Measurements from ENCODE around the gene AADAC. TPM values are rescaled to one million over a fixed set of nuclear protein-coding genes. Genes with fewer than 3 reads are reported as not detected.
A peak's percentile ranks its signal among the peaks of the same experiment; 100 is the strongest.
"Not testable (repeated sequence)": the region's sequence is repeated elsewhere in the genome, so short reads cannot be mapped to it uniquely, and the experiment has no call there.

AADAC gene, protein sequence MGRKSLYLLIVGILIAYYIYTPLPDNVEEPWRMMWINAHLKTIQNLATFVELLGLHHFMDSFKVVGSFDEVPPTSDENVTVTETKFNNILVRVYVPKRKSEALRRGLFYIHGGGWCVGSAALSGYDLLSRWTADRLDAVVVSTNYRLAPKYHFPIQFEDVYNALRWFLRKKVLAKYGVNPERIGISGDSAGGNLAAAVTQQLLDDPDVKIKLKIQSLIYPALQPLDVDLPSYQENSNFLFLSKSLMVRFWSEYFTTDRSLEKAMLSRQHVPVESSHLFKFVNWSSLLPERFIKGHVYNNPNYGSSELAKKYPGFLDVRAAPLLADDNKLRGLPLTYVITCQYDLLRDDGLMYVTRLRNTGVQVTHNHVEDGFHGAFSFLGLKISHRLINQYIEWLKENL
- 0.39 TPM in 1 of 2 replicates, not detected in the other for total RNA-seq (2014; rRNA removed; shearing (Covaris generic))

- DNase-seq (ENCODE audit: low read depth), result no peak
Measured at GRCh38 chr3:151813799-151814198, at the start of gene AADAC. TSS of gene AADAC (plus strand) at chr3:151814116. CDS start at chr3:151814163, 47 bp downstream.

DNA sequence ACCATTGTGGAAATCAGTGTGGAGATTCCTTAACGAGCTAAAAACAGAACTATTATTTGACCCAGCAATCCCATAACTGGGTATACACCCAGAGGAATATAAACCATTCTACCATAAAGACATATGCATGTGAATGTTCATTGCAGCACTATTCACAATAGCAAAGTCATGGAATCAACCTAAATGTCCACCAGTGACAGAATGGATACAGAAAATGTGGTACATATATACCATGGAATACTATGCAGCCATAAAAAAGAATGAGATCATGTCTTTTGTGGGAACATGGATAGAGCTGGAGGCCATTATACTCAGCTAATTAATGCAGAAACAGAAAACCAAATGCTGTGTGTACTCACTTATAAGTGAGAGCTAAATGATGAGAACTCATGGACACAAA is 49.2 kb upstream of the AADAC start:
- not testable (repeated sequence) for DNase-seq (ENCODE audit: low read depth)

DNA sequence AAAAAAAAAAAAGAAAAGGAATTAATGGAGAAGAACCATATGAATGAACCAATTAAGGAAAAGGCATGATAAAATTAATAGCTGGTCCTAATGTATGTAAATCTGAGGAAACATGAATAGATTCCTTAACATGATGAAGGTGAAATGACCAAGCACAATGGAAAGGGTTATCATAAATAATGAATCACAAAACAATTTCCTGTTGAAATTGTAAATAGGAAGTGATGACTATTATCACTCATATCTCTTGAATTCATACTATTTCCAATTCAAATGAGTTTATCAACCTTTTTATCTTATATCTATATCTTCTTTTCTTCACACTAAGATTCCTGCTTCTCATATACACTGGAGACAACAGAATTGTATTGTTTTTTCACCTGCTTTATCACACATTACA is 48.2 kb upstream of the AADAC start:
- peak; percentile 30 for DNase-seq (ENCODE audit: low read depth)

DNA sequence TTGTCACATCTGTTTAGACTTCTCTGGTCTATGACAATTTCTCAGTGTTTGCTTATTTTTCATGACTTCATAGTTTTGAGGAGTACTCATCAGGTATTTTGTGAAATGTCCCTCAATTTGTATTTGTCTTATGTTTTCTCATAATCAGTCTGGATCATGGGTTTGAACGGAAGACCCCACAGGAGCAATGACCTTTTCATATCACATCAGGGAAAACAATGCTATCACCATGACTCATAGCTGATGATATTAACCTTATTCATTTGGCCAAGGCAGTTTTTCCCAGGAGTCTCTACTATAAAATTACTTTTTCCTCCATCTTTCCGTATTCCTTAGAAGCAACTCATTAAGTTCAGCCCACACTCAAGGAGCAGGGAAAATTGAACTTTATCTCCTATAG is 47.5 kb upstream of the AADAC start:
- peak; percentile 85 for DNase-seq (ENCODE audit: low read depth)

- peak; percentile 39 for DNase-seq (ENCODE audit: low read depth)
Measured at GRCh38 chr3:151768393-151768930, 45.5 kb upstream of the AADAC start.

GRCh38 chr3:151769175-151769574 is 44.7 kb upstream of the AADAC start:
- no peak for DNase-seq (ENCODE audit: low read depth)

DNA sequence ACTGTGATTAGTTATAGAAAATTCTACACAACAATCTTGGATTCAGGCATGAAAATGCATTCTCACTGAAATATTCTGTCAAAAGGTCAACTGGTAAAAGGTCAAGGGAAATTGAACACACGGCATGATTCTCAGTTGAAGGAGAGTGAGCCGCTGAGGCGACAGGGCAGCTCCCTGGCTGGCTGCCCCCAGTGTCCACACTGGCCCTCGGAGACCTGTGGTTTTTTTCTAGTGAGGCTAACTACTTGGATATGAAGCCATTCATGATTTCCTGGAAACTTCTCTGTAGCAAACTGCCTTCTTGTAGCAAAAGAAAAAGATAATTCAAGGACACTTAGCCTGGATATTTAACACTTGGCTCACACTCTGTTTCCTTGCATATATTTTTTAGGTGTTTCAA is 43.0 kb upstream of the AADAC start:
- DNase-seq (ENCODE audit: low read depth), result peak; percentile 87

DNA sequence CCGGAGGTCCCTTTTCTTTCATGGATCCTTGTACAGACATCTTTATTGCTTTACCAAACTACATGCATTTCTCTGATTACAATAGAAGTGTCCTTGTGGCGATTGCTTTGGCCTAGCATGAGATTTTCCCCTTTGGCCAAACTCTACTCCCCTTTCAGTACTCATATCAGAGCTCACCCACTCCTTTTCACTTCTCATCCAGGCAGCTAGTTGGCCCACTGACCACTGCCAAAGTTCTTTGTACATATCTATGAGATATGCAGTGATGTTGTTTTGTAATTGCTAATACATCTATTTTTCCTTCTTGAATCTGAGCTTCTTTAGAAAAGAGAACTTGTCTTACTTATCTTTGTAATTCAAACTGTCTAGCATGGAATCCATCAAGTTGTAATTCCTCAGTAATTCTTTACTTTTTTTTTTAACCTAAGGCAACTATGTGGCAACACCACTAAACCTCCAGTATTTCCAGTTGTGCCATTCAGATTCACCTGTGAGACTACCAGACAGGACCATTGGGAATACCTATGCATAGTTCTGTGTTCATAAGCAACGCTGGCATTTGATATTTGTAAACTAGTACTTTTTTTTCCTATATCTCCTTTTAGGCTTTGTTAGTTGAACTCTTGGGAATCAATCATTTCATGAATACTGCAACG is 41.0 kb upstream of the AADAC start:
- DNase-seq (ENCODE audit: low read depth), result no peak

DNA sequence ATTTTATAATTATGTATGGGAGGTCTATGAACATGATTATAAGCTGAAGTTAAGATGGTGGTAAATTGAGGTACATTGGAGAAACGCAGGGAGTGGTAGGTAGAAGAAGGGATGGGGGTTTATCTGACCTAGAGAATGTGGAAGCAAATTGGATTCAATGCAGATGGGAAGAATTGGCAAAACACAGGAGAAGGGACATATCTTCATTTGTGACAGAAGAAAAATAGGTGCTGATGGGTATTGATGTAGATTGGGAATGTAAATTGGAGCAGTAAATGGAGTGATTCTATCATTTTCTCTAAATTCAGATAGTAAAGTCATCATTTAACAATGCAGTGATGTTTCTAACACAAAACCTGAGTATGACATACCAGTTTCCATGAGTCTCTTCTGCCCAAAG is 39.7 kb upstream of the AADAC start:
- no peak for DNase-seq (ENCODE audit: low read depth)

GRCh38 chr3:151774910-151775309 is 39.0 kb upstream of the AADAC start:
- DNase-seq (ENCODE audit: low read depth), result no peak

DNA sequence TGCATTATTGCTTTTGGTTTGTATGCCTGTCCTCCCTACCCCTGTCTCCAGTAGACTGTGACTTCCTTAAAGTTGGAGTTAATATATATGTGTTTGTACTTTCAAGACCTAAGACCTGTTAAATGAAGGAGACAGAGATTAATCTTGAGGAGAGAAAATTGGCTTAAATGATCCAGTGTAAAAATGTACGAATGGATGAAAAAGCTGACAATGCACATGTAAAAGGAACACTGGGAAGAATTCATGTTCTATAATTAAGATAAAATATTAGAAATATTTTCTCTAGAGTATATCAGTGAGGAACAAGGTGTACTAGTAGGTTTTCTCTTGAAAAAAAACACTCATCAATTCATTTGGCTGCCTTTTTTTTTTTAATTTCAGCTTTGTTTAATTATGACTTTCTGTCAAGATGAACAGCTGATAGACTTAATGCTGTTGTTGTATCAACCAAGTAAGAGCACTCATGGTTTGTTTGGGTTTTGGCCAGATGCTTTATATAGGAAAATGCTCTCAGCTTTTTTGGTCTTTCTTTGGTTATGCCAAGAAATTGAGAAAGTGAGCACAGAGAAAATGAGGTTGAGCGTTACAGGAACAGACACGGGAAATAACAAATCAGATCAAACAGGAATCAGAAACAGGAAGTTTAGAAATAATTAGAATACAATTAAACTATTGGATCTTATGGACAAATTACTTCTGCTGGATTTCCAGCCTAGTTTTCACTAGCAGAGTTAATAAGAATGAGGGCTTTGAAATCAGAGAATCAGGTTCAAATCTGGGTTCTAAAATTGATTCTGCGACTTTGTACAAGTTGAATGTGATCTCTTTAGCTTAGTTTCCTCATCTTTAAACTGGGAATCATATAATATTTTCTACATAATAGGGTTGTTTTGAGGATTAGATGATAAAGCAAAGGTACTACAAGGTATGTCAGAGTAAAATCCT is 38.3 kb upstream of the AADAC start:
- DNase-seq (ENCODE audit: low read depth), result no peak

DNA sequence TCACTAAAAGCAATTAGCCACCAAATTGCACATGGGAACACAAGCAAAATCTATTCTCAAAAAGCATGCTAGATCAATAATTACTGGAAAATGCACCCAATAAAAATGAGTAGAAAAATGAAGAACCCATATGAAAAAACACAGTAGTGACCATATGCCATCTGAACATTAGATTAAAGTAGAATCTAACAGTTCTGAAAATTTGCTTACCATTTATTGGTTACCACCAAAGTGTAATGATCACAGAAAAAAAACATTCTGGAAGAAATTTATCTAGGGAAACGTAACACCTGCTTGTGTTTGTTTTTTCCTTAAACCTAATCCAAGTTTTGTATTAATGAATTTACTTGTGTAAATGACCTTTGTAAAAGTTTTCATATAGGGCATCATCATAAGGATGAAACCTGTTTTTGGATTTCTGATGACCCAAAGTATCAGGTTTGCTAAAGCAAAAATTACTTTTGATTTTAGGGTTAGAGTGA is 37.6 kb upstream of the AADAC start:
- DNase-seq (ENCODE audit: low read depth), result no peak

GRCh38 chr3:151777880-151778279 is 36.0 kb upstream of the AADAC start:
- no peak for DNase-seq (ENCODE audit: low read depth)

- DNase-seq (ENCODE audit: low read depth), result peak; percentile 32
Measured at GRCh38 chr3:151787626-151788025, 26.3 kb upstream of the AADAC start.

GRCh38 chr3:151788401-151788800 is 25.5 kb upstream of the AADAC start:
- DNase-seq (ENCODE audit: low read depth), result no peak

DNA sequence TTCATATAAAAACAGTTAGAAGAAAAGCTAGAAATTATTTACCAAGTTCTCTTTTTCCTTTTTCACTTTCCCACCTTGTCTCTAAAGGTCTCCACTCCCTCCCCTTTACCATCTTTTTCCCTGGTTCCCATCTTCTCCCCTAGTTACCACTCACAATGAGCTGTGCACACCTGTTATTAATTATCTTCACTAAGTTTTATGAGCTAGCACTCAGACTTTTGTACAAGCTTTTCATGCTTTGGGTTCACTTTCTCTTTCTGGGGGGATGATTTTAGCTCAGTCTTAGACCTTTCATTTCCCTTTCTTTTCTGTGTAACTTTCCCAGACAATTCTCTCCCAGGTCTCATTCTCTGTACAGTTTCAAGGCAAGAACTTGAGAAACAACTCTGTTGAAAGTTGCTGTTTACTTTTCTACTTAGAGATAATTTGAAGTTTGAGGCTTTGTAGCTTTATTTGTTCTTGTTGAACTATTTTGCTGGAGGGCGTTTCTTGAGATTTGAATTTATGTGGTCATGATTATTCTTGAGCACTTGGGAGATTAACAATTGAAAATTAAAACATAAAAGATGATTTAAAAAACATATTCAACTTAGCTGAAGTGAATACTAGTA is 24.0 kb upstream of the AADAC start:
- DNase-seq (ENCODE audit: low read depth), result peak; percentile 71

DNA sequence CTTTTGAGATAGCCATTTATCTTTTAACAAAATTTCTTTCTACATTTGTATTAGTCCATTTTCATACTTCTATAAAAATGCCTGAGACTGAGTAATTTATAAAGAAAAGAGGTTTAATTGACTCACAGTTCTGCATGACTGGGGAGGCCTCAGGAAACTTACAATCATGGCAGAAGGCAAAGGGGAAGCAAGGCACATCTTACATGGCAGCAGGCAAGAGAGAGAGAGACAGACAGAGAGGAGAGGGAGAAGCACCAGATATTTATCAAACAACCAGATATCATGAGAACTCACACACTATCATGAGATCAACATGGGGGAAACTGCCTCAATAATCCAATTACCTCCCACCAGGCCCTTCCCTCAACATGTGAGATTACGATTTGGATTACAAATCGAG is 23.2 kb upstream of the AADAC start:
- DNase-seq (ENCODE audit: low read depth), result not testable (repeated sequence)

DNA sequence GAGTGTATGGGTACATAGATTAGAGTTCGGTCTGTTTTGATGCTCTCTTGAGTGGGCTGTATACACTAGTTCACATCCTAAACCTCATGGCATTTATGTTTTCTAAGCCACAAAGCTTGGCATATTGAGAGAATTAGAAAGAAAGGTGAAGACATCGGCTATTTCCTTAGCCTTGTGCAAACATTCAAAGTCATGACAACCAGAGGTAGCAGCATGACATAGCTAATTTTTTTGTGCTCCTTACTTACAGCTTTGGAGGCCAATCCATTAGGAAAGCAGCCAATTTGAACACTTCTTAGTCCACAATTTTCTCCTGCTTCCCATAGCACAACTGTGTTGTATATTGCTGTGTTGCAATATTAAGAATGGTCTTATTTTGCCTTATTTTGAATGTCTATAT is 21.5 kb upstream of the AADAC start:
- no peak for DNase-seq (ENCODE audit: low read depth)

GRCh38 chr3:151793636-151794035 is 20.3 kb upstream of the AADAC start:
- DNase-seq (ENCODE audit: low read depth), result no peak

- no peak for DNase-seq (ENCODE audit: low read depth)
Measured at GRCh38 chr3:151794080-151794479, 19.8 kb upstream of the AADAC start.

GRCh38 chr3:151795276-151795675 is 18.6 kb upstream of the AADAC start:
- peak; percentile 95 for DNase-seq (ENCODE audit: low read depth)

Data from M059J (cell line).